HG03135 (cell line): Measurements from ENCODE around the gene CKAP2L.
"Not testable (repeated sequence)": the region's sequence is repeated elsewhere in the genome, so short reads cannot be mapped to it uniquely, and the experiment has no call there.

Experiments used
- ATAC-seq: cut with Tn5 transposase; IDR thresholded peaks from one replicate; pipeline ENCODE4 v1.9.1; 2021; ENCODE audit warnings: mild to moderate bottlenecking, moderate library complexity; ENCODE audit not compliant: unreplicated experiment

The CKAP2L gene

GRCh38 chr2:112710956-112711750 lies 53.3 kb downstream of the CKAP2L start:
- no peak for ATAC-seq

GRCh38 chr2:112709703-112710102 lies 54.7 kb downstream of the CKAP2L start:
- ATAC-seq, result no peak

GRCh38 chr2:112708968-112709367 lies 55.4 kb downstream of the CKAP2L start:
- no peak for ATAC-seq

- not testable (repeated sequence) for ATAC-seq
These were observed 57.5 kb downstream of the CKAP2L start for GRCh38 chr2:112706947-112707346.

- ATAC-seq, result no peak
These were observed 58.2 kb downstream of the CKAP2L start for GRCh38 chr2:112706170-112706664.

- ATAC-seq, result no peak
These were observed 58.8 kb downstream of the CKAP2L start for GRCh38 chr2:112705575-112705974.

- no peak for ATAC-seq
These were observed 60.7 kb downstream of the CKAP2L start for GRCh38 chr2:112703684-112704083.

GRCh38 chr2:112701052-112701451 lies 63.4 kb downstream of the CKAP2L start:
- ATAC-seq, result no peak

GRCh38 chr2:112699984-112700667 lies 64.3 kb downstream of the CKAP2L start:
- ATAC-seq, result no peak

GRCh38 chr2:112698834-112699515 lies 65.4 kb downstream of the CKAP2L start:
- no peak for ATAC-seq

- no peak for ATAC-seq
These were observed 70.2 kb downstream of the CKAP2L start for GRCh38 chr2:112694182-112694581.

GRCh38 chr2:112693596-112693995 lies 70.8 kb downstream of the CKAP2L start:
- no peak for ATAC-seq

GRCh38 chr2:112692918-112693317 lies 71.5 kb downstream of the CKAP2L start:
- ATAC-seq, result no peak

- ATAC-seq, result peak; percentile 84
These were observed 71.9 kb downstream of the CKAP2L start for GRCh38 chr2:112692495-112692911.

- ATAC-seq, result no peak
These were observed 72.5 kb downstream of the CKAP2L start for GRCh38 chr2:112691881-112692281.

GRCh38 chr2:112690853-112691401 lies 73.5 kb downstream of the CKAP2L start:
- ATAC-seq, result no peak

- no peak for ATAC-seq
These were observed 76.1 kb downstream of the CKAP2L start for GRCh38 chr2:112688086-112688880.

GRCh38 chr2:112687522-112687921 lies 76.9 kb downstream of the CKAP2L start:
- no peak for ATAC-seq
